NCI-H1417 (cell line): ENCODE measurements around the gene TEAD1.

Experiments
- DNase-seq, 3 experiments: peaks; one replicate each; lab custom pipeline; 2025; lab: John Stamatoyannopoulos, UW

Gene TEAD1

DNA sequence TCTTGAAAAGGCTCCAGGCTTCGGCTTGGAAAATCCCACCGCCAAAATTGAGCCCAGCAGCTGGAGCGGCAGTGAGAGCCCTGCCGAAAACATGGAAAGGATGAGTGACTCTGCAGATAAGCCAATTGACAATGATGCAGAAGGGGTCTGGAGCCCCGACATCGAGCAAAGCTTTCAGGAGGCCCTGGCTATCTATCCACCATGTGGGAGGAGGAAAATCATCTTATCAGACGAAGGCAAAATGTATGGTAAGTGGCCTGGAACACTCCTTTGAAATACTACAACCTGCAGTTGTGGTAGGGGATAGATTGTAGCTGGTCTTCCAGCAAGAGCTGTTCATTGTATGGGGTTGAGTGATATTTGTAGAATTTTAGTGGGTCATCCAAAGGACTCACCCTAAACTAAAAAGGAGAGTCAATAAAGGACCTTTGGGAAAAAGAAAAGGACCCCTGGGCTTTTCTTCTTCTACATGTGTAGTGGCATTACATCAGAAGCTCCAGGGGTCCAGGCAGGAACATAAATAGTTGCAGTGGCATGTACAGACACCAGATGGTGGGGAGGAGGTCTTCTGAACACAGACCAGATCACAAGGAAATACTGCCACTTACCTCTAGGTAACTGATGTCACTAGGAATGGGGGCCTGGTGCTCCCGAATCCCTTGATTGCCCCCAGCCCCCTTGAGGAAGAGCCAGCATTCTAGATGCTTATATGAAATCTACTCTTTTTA lies 90.1 kb downstream of the TEAD1 start:
- DNase-seq: peak in 1 of 3 experiments; percentile 40

DNA sequence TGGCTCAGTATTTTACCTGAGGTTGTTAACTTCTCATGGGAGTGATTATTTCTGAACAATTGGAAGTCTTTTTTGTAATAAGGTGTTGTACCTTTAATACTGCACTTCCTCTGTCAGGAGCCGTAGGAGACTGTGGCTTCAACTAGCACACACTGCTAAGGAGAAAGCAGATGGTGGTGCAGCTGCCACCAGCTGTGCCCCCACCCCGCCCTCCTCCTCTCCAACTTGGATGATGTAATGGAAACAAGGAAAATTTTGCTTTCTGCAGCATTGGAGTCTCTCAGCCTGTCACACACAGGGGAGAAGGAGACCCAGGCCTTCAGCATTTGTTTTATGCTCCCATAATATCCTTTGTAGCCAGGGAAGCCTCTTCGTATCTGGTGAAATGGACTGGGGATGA lies 91.2 kb downstream of the TEAD1 start:
- DNase-seq: peak; percentile 81 to 94 (median 82)

DNA sequence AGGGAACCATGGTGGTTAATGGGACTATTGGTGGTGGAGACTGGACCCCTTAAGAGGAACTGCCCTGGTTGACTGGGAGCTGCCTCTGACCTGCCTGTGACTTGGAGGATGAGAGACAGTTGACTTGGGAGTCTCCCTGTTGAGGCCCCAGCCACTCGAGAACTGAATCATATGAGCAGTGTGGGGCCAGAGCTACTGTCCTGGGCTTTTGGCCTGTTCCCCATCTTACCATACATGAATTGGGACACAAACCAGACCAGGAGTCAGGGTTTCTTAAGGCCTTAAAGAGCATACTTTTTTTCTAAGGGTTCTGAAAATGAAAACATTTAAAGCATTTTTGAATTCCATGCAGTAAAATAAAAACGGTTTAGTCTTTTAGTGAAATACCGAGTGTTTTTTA lies 92.8 kb downstream of the TEAD1 start:
- no peak for DNase-seq

DNA sequence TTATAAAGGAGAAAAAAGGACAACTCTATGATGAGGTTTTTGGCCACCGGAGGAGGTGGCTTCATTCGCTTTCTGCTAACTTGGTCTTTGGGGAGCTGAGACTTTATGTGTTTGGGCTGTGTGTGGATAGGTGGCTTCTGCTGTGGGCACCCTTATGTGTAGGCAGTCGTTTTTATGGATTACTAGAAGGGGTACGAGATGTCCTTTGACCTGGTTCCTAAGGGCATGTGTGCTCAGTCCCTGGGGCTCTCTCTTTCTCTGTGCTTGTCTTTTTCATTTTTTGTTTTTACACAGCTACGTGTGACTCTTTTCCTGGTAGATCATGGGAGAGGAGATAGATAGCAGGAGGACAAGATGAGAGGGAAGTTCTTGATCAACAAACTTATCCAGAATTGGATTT lies 93.4 kb downstream of the TEAD1 start:
- DNase-seq: no peak

DNA sequence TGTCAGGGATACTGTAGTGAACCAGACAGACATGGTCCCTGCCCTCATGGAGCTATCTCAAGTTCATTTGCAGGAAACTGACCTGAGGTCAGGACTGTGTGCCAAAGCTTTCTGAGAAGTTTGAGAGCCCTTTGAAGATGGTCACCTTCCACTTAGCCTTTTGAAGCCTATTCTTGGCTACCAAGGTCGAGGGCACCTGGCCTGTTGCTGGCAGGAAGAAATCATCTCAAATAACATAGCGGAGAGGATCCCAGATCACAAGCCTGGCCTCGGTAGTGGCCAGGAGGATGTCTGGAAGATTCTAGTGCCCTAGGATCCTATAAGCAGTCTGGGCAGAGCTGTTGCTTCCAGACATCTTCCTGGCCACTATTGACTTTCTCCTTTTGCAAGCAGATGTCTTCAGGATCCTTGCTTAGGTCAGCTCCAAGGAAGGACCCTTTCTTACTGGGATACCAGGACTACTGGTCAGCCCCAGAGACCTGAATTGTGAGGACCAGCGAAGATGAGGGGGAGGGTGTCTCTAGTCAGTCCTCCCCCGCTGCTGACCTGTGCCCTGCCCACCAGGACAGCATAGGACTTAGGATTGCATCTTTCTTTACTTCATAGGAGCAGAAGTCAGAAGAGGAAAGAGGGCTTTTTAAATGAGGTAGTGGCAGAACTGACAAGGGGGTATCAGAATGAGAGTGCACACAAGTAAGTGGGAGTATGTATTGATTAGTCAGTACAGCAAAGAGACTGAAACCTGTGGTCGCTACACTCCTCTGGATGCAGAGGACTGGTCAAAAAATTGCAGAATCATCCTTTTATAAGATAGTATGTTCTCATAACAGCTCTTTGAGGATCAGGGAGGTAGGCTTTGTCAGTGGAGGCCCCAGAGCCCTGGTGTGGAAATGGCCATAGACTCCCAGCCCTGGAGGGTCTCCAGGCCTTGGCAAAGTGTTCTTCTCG lies 94.8 kb downstream of the TEAD1 start:
- peak in 1 of 3 experiments; percentile 14 for DNase-seq

DNA sequence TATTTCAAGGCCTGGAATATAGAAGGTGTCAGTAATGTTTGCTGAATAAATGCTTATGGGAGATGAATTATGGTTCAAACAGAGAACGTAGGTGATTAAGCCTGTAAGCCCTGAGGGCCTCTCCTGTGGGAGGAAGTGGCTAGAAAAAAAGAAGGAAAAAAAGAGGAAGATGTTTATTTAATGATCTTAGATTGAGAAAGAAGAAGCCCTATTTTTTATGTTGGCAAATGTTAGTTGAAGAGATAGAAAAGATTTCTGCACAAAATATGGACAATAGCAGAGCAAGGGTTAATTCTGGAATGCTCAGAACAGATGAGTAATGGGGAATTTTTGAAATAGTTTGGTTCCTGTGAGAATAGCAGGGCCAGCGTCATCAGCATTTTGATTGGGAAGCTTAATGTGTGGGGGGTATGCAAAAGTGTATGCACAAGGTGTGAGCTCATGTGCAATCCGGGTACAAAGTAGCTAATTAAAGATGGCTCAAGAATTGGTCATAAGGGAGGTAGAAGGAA lies 95.7 kb downstream of the TEAD1 start:
- DNase-seq: peak in 2 of 3 experiments; percentile 52 to 81

DNA sequence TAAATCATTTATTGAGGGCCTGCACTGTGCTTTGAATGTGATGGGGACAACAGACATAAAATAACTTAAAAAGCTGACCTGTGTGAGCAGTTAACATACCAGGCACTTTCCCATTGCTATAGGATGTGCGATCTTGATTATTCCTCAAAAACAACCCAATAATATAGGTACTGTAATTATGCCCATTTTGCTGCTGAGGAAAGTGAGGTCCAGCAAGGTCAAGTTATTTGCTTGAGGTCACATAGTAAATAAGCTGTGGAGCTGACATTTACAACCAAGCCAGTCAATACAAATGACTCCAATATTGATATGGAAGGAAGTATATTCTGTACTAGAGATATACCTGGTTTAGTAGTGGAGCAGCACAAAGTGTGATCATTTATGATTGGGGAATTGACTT lies 96.2 kb downstream of the TEAD1 start:
- DNase-seq: no peak

DNA sequence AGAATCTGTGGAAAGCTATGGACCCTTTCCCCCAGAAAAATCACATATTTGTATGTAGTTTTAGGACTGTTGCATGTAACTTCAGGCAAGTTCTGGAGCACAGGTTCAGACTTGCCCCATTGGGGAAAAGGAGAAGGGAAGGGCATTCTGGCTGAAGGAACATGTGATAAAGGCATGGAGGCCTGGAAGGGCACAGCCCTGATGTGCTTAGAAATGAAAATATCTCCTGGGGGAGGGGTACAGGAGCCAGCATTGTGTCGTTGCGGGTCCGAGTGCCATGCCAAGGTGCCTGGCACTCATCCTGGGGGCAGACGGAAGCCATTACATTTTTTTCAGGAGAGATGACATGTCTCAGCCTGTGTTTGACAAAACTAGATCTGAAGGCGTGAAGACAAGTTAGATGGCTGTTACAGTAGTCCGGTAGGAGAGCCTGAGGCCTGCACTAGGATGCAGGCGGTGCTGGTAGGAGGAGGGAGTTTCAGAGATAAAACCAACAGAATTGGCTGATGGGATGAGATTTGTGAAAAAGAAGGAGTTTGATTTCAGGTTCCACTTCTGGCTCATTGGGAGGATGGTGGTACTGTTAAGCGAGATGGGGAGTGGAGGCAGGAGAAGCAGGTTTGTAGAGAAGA lies 96.9 kb downstream of the TEAD1 start:
- DNase-seq: no peak

DNA sequence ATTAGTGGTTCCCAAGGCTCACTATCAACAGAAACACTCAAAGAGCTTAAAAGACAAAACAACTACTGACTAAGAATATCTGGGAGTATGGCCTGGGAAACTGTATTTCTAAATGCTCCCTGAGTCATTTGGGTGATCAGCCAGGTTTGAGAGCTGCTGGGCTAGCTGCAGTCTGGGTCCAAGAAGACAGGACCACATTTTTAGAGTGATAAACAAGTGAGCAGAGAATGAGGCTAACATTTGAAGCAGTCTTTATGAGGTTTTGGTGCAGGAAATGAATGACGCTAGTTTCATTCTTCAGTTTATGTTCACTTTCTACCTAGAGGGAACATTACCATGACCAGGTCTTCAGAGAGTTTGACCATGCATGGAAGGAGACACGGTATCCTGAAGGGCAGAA lies 97.7 kb downstream of the TEAD1 start:
- DNase-seq: no peak

DNA sequence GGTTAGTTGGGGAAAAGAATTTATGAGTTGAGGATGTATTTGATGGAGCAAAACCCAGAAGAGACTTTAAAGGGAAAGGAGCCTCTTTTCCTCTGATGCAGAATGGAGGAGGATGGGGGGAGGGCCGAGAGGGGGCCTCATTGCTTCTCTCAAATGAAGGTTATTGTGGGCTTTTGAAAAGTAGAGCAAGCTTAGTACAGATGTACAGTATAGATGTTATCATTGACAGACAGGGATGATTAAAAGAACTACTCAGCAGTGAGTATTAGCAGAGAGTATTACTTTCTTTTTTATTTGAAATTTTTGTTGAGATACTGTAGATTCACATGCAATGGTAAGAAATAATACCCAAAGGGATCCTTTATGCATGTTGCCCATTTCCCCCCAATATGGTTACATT lies 98.1 kb downstream of the TEAD1 start:
- no peak for DNase-seq

DNA sequence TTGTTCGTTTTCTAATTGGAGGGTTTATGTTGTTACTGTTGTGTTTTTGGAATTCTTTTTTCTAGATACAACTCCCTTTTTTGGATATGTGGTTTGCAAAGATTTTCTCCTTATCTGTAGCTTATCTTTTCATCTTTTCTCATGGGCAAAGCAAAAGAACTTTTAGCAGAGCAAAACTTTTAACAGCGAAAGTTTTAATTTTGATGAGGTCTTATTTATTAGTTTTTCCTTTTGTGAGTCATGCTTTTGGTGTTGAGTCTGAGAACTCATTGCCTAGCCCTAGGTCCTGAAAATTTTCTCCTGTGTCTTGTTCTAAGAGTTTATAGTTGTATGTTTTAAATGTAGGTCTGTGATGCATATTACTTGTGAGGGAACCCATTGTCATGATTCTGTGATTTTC lies 99.4 kb downstream of the TEAD1 start:
- DNase-seq: no peak

DNA sequence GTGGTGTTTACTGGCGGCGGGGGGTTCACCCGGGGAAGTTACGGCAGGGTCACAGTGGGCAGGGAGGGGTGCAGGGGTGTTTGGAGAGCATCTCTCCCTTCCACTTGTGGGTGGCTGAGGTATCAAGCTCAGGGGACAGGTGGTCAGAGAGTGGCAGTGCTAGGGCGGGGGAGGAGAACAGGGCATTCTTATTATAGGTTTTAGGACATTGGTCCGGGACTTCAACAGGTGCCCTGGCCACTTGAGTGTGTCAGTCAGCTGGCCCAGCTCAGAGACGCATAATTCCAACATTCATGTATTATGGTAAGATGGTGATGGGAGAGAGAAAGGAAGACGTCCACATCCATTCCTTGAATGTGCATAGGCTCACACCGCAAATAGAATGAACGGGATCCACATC lies 101.7 kb downstream of the TEAD1 start:
- no peak for DNase-seq

DNA sequence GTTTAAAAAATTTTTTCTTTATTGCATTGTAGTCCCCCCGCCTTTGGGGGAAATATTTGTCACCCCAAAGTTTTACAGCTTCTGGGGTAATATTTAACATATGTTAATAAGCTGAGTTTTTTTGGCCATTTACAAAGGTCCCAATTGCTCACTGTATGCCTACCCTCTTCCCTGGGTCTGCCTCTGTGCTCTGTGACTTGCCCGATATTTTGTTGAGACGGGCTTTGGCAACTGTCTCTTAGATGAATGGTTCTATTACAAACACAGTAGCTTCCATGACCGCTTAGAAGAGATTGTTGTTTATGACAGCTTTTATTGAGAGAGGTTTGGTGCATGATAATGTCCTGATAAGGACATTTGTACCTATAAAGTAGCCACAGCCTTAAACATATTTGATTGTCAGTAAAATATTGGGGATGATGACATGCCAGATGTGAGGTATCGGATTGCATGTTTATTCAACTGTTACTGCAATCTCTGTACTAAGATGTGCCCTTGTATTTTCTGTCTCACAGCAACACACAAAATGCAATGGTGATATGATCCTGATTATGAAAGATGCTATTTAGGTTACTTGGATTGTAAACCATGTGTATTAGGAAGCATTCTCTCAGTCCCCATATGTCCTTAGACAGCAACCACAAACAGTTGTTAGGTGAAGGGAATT lies 103.1 kb downstream of the TEAD1 start:
- DNase-seq: peak in 1 of 3 experiments; percentile 36

DNA sequence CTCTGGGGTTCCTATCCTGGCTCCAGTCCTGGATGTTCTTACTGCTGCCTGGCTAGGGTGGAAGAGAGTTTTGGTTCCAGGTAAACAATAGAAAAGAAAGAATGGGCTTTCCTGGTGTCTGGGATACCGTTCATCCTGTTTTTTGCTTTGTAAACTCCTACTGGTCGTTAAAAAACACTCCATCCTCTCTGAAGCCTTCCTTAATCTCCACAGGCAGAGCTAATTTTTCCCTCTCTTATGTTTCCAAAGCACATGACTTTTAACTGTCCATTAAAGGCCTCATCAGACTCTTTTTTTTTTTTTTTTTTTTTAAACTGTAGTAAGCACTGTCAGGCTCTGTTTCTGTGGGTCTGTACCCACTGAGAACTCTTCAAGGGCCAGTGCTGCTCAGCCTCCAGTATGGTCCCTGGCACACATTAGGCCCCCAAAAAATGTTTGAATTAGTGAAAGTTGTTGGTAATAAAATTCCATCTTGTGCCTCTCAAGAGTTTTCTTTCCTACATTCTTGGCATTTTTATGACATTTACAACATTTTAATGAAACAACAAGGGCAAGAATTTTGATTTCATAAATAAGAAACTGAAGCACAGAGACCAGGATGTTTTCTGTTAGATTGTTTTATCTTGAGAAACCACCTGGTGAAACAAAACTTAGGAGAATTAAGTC lies 104.2 kb downstream of the TEAD1 start:
- peak in 2 of 3 experiments; percentile 10 to 51 for DNase-seq

DNA sequence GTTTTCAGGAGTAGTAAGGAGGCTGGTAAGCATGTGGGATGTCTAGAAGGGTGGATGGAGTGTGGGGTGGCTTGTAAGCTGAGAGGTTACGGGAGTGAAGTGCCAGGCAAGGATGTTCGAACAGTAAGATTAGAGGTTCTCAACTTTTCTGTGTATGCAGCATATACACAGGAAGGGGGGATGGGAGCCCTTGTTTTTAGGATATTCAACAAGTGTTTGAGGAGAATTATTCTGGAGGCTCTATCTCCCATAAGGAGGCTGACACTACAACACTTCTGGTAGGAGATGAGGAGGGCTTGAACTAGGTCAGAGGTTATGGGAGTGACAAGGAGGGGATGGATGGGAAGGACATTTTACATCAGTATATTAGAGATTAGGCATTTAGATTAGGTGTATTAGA lies 109.5 kb downstream of the TEAD1 start:
- no peak for DNase-seq

DNA sequence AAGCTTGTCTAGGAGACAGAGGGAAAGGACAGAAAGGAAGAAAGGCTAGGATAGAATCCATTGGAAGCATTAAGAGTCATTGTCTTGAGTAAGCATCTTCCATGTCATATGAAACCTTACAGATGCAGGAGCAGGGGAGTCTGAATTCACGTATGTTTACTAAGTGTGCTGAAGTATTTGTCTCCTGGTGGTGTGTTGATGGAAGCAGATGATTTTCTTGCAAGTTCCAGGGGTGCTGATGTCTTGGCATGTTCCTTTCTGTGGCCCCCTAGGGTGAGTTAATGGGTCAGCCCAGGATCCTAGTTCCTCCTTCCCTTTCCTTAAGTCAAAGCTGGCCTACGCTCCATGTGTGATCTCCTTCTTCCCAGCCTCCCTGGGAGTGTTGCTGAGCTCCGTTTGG lies 110.2 kb downstream of the TEAD1 start:
- no peak for DNase-seq

DNA sequence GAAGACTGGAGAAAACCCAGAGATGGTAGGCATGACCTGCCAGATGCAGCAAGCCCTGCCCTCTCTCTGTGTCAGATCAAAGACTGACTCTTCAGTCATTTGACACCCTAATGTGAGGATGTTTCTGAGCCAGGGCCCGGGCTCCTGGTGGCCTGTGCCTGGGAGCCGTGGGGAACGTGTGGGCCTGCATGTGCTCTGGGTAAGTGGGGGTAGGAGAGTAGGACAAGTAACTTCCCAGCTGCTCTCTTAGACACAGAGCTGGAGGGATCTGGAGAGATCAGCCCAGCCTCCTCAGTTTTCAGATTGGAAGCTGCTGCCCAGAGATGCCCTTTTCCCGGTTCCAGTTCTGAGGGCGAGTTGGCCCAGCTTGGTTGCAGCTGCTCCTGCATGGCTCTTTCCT lies 110.8 kb downstream of the TEAD1 start:
- DNase-seq: no peak

DNA sequence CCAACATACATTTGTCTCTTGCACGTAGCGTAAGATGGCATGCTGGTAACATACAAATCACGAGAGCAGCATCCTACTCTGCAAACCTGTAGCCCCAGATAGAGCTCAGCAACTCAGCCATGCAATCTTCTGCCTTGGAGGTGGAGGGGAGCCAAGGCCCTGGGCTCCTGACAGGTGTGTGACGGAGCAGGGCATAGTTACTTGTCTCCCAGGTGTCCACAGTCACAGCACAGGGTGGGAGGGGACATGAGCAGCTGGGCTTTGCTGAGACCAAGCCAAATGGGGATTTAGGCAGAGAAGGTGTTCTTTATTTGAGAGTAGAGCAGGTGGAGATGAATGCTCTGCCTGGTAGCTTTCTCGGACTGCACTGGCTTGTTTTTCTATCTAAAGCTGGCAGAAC lies 111.7 kb downstream of the TEAD1 start:
- peak; percentile 59 to 84 (median 79) for DNase-seq

DNA sequence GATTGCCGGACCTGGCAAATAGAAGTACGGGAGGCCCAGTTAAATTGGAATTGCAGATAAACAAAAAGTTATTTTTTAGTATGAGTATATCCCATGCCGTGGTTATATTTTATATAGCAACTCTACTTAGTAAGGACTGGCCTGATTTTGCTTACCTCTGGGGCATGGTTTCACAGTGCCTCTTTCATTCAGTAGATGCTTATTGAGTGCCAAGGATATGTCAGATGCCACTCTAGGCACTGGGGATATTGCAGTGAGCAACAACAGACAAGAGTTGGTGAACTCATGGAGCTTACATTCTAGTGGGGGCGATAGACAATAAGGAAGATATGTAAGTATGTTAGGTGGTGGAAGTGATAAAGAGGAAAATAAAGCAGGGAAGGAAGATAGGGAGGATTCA lies 112.2 kb downstream of the TEAD1 start:
- DNase-seq: no peak

DNA sequence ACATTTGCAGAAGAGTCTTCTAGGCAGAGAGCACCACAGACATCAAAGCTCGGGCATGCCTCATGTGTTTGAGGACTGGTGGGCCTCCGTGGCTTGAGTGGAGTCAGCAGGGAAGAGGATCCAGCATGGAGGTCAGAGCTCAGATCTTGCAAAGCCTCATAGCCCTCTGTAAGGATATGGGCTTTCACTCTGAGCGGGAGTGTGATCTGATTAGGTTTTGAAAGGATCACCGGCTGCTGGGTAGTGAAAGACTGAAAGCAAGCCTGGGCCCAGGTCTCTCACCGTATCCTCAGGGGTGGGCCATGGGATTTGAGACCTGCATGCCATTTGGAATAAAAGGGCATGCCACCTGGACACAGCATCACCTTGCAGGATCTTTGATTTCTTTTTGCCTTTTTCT lies 112.7 kb downstream of the TEAD1 start:
- DNase-seq: no peak

DNA sequence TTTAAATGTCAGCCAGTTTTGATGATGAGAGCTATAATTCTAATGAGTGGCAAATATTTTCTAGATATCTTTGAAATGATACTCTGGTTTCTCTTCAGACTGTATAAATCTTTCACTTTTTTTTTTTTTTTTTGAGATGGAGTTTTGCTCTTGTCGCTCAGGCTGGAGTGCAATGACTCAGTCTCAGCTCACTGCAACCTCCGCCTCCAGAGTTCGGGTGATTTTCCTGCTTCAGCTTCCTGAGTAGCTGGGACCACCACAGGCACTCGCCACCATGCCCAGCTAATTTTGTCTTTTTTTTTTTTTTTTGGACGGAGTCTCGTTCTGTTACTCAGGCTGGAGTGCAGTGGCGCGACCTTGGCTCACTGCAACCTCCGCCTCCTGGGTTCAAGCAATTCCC lies 113.6 kb downstream of the TEAD1 start:
- no peak for DNase-seq
